Activated CD4-positive, alpha-beta T cell treated with anti-CD3 and anti-CD28 coated beads for 36 hours (primary cell): ENCODE data around the gene GALNT6. TPM values are rescaled to one million over a fixed set of nuclear protein-coding genes. Genes with fewer than 3 reads are reported as not detected.

ENCODE experiments used
- ATAC-seq: fragments of 200-7000 bp; cut with Tn5 transposase; one replicate; pipeline ENCODE4 v1.10.0; 2021; ENCODE audit warnings: mild to moderate bottlenecking, moderate library complexity
- CTCF ChIA-PET: fragments of 350-600 bp; sonication (Branson Sonifier 250); formaldehyde crosslinking; loops from one replicate; lab custom pipeline; 2021; ENCODE audit warnings: antibody characterized with exemption; lab: Charles Lee
- POLR2A ChIA-PET: fragments of 350-600 bp; sonication (Branson Sonifier 250); formaldehyde crosslinking; loops from one replicate; lab custom pipeline; 2021; ENCODE audit warnings: antibody characterized with exemption, inconsistent platforms; lab: Charles Lee
- DNase-seq: peaks from one replicate; pipeline ENCODE4 v3.0.0-alpha.2; 2020
- H3K27ac Mint-ChIP-seq: one replicate; pipeline ENCODE4 v1.8.0; 2021; ENCODE audit warnings: mixed read lengths
- H3K27me3 Mint-ChIP-seq: one replicate; pipeline ENCODE4 v1.8.0; 2021; ENCODE audit warnings: mixed read lengths
- H3K36me3 Mint-ChIP-seq: one replicate; pipeline ENCODE4 v1.8.0; 2021; ENCODE audit warnings: low read depth, mixed read lengths
- H3K4me1 Mint-ChIP-seq: one replicate; pipeline ENCODE4 v1.8.0; 2021; ENCODE audit warnings: mixed read lengths
- H3K4me3 Mint-ChIP-seq: one replicate; pipeline ENCODE4 v1.8.0; 2021; ENCODE audit warnings: mild to moderate bottlenecking, moderate library complexity, mixed read lengths
- H3K9me3 Mint-ChIP-seq: one replicate; pipeline ENCODE4 v1.8.0; 2021; ENCODE audit warnings: low read depth, mixed read lengths
- intact Hi-C, 2 experiments: fragments of 100-400 bp; cut with DNase I in 1 of 2; cut with micrococcal nuclease in 1 of 2; formaldehyde crosslinking; loops; one replicate each; pipeline versions ENCODE4 v1.14.2 to v1.15.1; 2022 to 2024; cut with DNase I, micrococcal nuclease
- total RNA-seq, 2 experiments: library from RNA; stranded (reverse); gene quantifications; one replicate each; pipeline ENCODE4 v1.2.3, GENCODE V29; 2021

The GALNT6 gene
- total RNA-seq, 2 experiments from 2014 or later = 11.7 to 12.0 TPM

DNA sequence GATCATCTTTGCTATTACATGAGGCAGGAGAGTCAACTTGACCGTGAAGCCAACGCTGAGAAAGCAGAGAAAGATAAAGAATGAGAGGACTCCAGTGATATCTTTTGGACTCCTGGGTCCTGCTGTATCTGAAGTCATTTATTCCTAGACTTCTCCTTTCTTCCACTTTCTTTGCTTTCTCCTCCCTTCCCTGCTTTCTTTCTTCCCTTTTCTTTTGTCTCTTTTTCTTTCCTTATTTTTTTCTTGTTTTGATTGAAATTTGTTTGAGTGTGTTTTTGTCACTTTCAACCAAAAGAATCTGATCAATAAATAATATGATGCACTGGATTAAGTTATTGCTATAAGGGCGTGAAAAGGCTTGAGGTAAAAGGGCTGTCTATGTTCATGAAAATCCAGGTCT is 13.4 kb upstream of the GALNT6 start:
- POLR2A ChIA-PET = no interaction called here
- Mint-ChIP-seq H3K4me3 (no peak overlapping the region), H3K9me3 (no peaks in the 10 kb centered on the region), H3K36me3 (no peaks in the 10 kb centered on the region), H3K27ac (no peak overlapping the region), H3K4me1 (no peaks in the 10 kb centered on the region), H3K27me3 (no peaks in the 10 kb centered on the region)
- ATAC-seq (no peak), DNase-seq (no peak)
- CTCF ChIA-PET = interaction anchor here (1.2 kb wide), 1 partner anchor 9 kb away, joined by 3 read pairs; no protein-coding TSS in a partner anchor
- intact Hi-C loops = no loop called here

DNA sequence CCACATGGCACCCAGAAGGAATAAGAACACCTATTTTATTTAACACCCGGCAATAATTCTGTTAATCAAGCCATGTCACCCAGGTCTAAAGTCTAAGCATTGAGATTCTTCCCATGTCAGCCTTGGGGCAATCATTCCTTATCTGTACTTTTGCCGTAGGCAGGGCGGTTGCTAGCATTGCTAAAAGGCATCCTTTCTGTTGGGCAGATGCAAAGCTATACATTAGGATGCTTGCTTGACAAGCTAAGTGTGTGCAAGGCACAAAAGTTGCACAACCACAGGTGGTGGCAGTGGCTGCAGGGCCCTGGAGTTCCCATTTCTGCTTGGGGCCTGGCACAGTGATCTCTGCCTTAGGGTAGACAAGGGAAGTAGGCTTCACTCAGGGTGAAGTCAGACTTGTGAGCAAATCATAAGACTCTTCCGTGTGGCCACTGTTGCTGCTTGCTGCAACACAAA is 12.5 kb upstream of the GALNT6 start:
- no peak for ATAC-seq
- Mint-ChIP-seq H3K36me3 (no peaks in the 10 kb centered on the region), H3K27me3 (no peaks in the 10 kb centered on the region), H3K4me3 (no peak overlapping the region), H3K4me1 (no peaks in the 10 kb centered on the region), H3K9me3 (no peaks in the 10 kb centered on the region), H3K27ac (no peak overlapping the region)
- intact Hi-C loops = no loop called here
- no peak for DNase-seq
- ChIA-PET CTCF (interaction anchor here (0.6 to 1.2 kb wide), 3 partner anchors 8 to 127 kb away, joined by 3 to 4 read pairs (median 3); no protein-coding TSS in a partner anchor), POLR2A (no interaction called here)

GRCh38 chr12:51403159-51403558 is 12.0 kb upstream of the GALNT6 start:
- CTCF ChIA-PET = interaction anchor here (0.6 to 1.2 kb wide), 2 partner anchors 15 to 1603 kb away, joined by 3 to 4 read pairs; partner anchors contain the start of gene EIF4B
- Mint-ChIP-seq H3K4me1 (no peaks in the 10 kb centered on the region), H3K27me3 (no peaks in the 10 kb centered on the region), H3K9me3 (no peaks in the 10 kb centered on the region), H3K27ac (no peak overlapping the region), H3K36me3 (no peaks in the 10 kb centered on the region), H3K4me3 (no peak overlapping the region)
- ATAC-seq = peak; percentile 33
- intact Hi-C loops = no loop called here
- no peak for DNase-seq
- POLR2A ChIA-PET = no interaction called here

DNA sequence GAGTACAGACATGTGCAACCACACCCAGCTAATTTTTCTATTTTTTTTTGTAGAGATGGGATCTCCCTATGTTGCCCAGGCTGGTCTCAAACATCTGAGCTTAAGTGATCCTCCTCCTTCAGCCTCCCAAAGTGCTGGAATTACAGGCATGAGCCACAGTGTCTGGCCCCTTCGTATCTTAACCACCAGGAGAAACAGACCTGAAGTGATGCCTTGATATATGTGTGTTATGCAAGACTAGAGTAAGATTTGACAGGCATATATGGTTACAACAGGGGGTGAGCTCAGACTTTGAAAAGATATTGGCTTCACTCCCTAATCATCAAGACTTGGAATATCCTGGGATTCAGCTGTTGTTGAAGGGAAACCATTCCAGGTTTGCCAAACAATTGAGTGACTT is 10.7 kb upstream of the GALNT6 start:
- Mint-ChIP-seq H3K9me3 (no peaks in the 10 kb centered on the region), H3K4me1 (no peaks in the 10 kb centered on the region), H3K36me3 (no peaks in the 10 kb centered on the region), H3K27ac (no peak overlapping the region), H3K4me3 (no peak overlapping the region), H3K27me3 (no peaks in the 10 kb centered on the region)
- CTCF ChIA-PET = interaction anchor here (0.6 to 1.6 kb wide), 3 partner anchors 19 to 268 kb away, joined by 3 to 4 read pairs (median 3); no protein-coding TSS in a partner anchor
- no peak for DNase-seq
- POLR2A ChIA-PET = no interaction called here
- no peak for ATAC-seq
- intact Hi-C loops = no loop called here

DNA sequence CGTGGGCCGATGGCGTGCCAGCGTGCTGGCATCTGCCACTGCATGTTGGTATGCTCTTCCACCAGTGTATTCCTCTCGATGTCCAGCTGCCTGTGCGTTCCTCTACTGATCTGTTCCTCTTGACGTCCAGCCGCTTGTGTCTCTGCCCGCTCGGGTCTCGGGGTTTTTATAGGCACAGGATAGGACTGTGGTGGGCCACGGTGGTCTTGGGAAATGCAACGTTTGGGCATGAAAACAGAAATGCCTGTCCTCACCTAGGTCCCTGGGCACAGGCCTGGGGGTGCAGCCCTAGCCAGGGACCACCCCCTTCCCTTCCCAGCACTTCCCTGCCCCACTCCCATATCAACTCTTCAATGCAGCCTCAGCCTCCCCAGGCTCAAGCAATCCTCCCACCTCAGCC is 10.3 kb upstream of the GALNT6 start:
- Mint-ChIP-seq H3K36me3 (no peaks in the 10 kb centered on the region), H3K4me1 (no peaks in the 10 kb centered on the region), H3K27ac (no peak overlapping the region), H3K27me3 (no peaks in the 10 kb centered on the region), H3K4me3 (no peak overlapping the region), H3K9me3 (no peaks in the 10 kb centered on the region)
- POLR2A ChIA-PET = no interaction called here
- ATAC-seq (no peak), DNase-seq (no peak)
- intact Hi-C loops = no loop called here
- CTCF ChIA-PET = interaction anchor here (0.6 to 1.6 kb wide), 4 partner anchors 19 to 267 kb away, joined by 3 to 4 read pairs (median 3); no protein-coding TSS in a partner anchor

DNA sequence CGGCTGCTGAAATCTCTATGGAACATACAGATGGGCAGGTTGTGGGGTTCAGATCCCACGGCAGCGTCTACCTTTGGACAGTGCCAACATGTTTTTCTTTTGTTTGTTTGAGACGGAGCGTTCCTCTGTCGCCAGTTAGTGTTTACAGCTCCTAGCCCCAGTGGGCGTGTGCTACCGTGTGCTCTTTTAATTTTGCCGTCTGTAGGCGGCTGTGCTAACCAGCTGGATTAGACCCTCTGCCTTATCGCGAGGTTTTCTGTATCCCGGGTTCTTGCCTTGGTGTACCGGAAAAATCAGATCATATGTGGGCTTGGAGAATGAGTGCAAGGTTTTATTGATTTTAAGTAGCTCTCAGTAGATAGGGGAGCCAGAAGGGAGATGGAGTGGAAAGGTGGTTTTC is 9.8 kb upstream of the GALNT6 start:
- H3K4me3 Mint-ChIP-seq = no peak overlapping the region
- intact Hi-C loops = no loop called here
- ATAC-seq (no peak), DNase-seq (no peak)
- no peak overlapping the region for H3K27ac Mint-ChIP-seq
- H3K9me3 Mint-ChIP-seq = no peaks in the 10 kb centered on the region
- POLR2A ChIA-PET = no interaction called here
- CTCF ChIA-PET = interaction anchor here (0.7 to 1.3 kb wide), 2 partner anchors 20 to 189 kb away, joined by 3 to 4 read pairs; no protein-coding TSS in a partner anchor
- H3K27me3 Mint-ChIP-seq = no peaks in the 10 kb centered on the region
- H3K4me1 Mint-ChIP-seq = peaks cover 2% of the 10 kb centered on the region
- no peaks in the 10 kb centered on the region for H3K36me3 Mint-ChIP-seq

GRCh38 chr12:51399891-51400290 is 8.7 kb upstream of the GALNT6 start:
- CTCF ChIA-PET = no interaction called here
- intact Hi-C loops = loop anchor here in 1 of 2 experiments (10.0 kb wide), 2 partner anchors 425 to 575 kb away; no protein-coding TSS in a partner anchor
- ATAC-seq (no peak), DNase-seq (no peak)
- H3K4me3 Mint-ChIP-seq = no peak overlapping the region
- no peaks in the 10 kb centered on the region for H3K9me3 Mint-ChIP-seq
- POLR2A ChIA-PET = no interaction called here
- H3K27me3 Mint-ChIP-seq = no peaks in the 10 kb centered on the region
- no peak overlapping the region for H3K27ac Mint-ChIP-seq
- H3K36me3 Mint-ChIP-seq = no peaks in the 10 kb centered on the region
- H3K4me1 Mint-ChIP-seq = peaks cover 13% of the 10 kb centered on the region

DNA sequence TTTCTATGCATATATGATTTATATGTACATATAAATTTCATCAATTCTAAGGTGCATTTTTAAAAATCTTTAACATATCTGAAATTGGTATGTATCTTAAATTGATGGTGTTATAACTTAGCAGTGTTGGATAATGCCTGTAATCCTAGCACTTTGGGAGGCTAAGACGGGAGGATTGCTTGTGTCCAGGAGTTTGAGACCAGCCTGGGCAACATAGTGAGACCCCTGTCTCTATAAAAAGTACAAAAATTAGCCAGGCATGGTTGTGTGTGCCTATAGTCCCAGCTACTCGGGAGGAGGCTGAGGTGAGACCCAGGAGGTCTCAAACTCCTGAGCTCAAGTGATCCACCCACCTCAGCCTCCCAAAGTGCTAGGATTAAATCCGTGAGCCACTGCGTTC is 6.5 kb upstream of the GALNT6 start:
- H3K9me3 Mint-ChIP-seq = no peaks in the 10 kb centered on the region
- H3K4me1 Mint-ChIP-seq = peaks cover 35% of the 10 kb centered on the region
- no peak overlapping the region for H3K4me3 Mint-ChIP-seq
- no peak for ATAC-seq
- POLR2A ChIA-PET = no interaction called here
- H3K27me3 Mint-ChIP-seq = no peaks in the 10 kb centered on the region
- intact Hi-C loops = loop anchor here in 1 of 2 experiments (10.0 kb wide), 2 partner anchors 427 to 577 kb away; no protein-coding TSS in a partner anchor
- no peak overlapping the region for H3K27ac Mint-ChIP-seq
- CTCF ChIA-PET = interaction anchor here (1.7 kb wide), 1 partner anchor 21 kb away, joined by 5 read pairs; no protein-coding TSS in a partner anchor
- no peaks in the 10 kb centered on the region for H3K36me3 Mint-ChIP-seq
- DNase-seq = no peak

DNA sequence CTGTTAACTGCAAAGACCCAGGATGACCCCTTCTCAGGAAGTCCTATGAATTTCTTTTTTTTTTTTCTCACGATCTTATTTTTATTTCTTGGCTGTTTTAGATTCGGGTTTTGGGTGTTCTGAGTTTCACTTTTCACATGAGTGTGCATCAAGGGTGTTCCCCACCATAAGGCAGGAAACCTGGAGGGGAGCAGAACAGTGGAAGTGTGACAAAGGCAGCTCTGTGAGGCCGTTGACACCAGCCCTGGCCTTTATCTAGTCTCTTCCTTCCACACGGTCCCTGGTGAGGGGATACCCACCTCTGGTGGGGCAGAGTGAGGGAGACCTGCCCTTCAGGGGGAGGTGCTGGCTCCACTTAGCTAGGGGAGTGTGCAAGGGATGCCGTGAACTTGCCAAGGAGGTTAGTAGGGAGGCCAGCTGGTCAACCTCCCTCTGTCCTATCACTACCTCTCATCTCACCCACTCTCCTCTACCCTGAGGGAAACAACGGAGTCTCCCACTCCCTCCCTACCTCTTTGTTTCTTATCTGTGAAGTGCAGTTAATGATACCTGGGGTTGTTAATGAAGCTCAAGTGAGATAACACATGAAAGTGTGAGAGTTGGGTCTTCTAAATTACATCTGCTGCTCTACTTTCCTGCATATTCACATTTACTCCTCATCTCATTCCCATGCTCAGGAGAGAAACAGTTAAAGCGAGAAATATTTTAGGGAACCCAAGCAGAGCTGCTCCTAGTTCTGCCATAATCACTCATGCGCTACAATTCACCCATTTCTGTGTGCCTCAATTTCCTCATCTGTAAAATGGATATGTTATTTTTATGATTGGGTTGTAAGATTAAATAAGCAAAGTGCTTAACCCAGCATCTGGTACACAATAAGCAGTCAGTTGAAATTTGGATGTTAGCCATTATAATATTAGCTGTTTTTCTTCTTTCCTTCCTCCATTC is 4.4 kb upstream of the GALNT6 start:
- H3K9me3 Mint-ChIP-seq = no peaks in the 10 kb centered on the region
- DNase-seq = peak; percentile 63
- H3K4me1 Mint-ChIP-seq = peaks cover 48% of the 10 kb centered on the region
- peak overlapping the region; percentile 70 for H3K27ac Mint-ChIP-seq
- no peaks in the 10 kb centered on the region for H3K27me3 Mint-ChIP-seq
- peak overlapping the region; percentile 42 for H3K4me3 Mint-ChIP-seq
- H3K36me3 Mint-ChIP-seq = no peaks in the 10 kb centered on the region
- CTCF ChIA-PET = interaction anchor here (0.7 to 2.0 kb wide), 6 partner anchors 9 to 614 kb away, joined by 3 to 10 read pairs (median 4); no protein-coding TSS in a partner anchor
- intact Hi-C loops = loop anchor here in 1 of 2 experiments (10.0 kb wide), 2 partner anchors 429 to 579 kb away; no protein-coding TSS in a partner anchor
- ATAC-seq = peak; percentile 59
- POLR2A ChIA-PET = interaction anchor here (0.6 to 0.7 kb wide), 2 partner anchors 144 to 314 kb away, joined by 6 to 16 read pairs; no protein-coding TSS in a partner anchor

- intact Hi-C loops = loop anchor here in 1 of 2 experiments (10.0 kb wide), 2 partner anchors 431 to 581 kb away; no protein-coding TSS in a partner anchor
Observed at GRCh38 chr12:51393676-51394545, 2.7 kb upstream of the GALNT6 start.

More at GRCh38 chr12:51393676-51394545, 2.7 kb upstream of the GALNT6 start:
- Mint-ChIP-seq H3K27me3 (no peaks in the 10 kb centered on the region), H3K9me3 (no peaks in the 10 kb centered on the region), H3K27ac (peak overlapping the region; percentile 79), H3K4me3 (peak overlapping the region; percentile 64), H3K36me3 (no peaks in the 10 kb centered on the region), H3K4me1 (peaks cover 62% of the 10 kb centered on the region)
- ATAC-seq = peak; percentile 60
- DNase-seq = peak; percentile 69
- CTCF ChIA-PET = interaction anchor here (0.8 to 1.9 kb wide), 6 partner anchors 10 to 427 kb away, joined by 3 to 6 read pairs (median 4); no protein-coding TSS in a partner anchor
- POLR2A ChIA-PET = interaction anchor here (0.5 to 1.3 kb wide), 3 partner anchors 10 to 25 kb away, joined by 3 to 6 read pairs (median 5); no protein-coding TSS in a partner anchor
